NCI-H524 (cell line): Measurements from ENCODE around the gene TRAPPC4.
A peak's percentile ranks its signal among the peaks of the same experiment; 100 is the strongest.
"Not testable (repeated sequence)": the region's sequence is repeated elsewhere in the genome, so short reads cannot be mapped to it uniquely, and the experiment has no call there.

Source experiments
- DNase-seq, 2 experiments: peaks; one replicate each; lab custom pipeline; 2025; lab: John Stamatoyannopoulos, UW

The TRAPPC4 gene

GRCh38 chr11:119014209-119014924, 4.2 kb upstream of the TRAPPC4 start:
- DNase-seq, result no peak

- DNase-seq, result peak in 1 of 2 experiments; percentile 21
These were observed 3.4 kb upstream of the TRAPPC4 start for GRCh38 chr11:119015054-119015611.

GRCh38 chr11:119016216-119017009, 2.2 kb upstream of the TRAPPC4 start:
- DNase-seq, result no peak

GRCh38 chr11:119017377-119017776, 1.2 kb upstream of the TRAPPC4 start:
- DNase-seq, result not testable (repeated sequence)

- no peak for DNase-seq
These were observed 1.4 kb downstream of the TRAPPC4 start for GRCh38 chr11:119019996-119020395.

GRCh38 chr11:119021631-119022030, 3.1 kb downstream of the TRAPPC4 start:
- DNase-seq, result no peak

- no peak for DNase-seq
These were observed 5.2 kb downstream of the TRAPPC4 start for GRCh38 chr11:119023741-119024140.

- DNase-seq, result no peak
These were observed 6.0 kb downstream of the TRAPPC4 start for GRCh38 chr11:119024430-119025098.

GRCh38 chr11:119025099-119025473, 6.5 kb downstream of the TRAPPC4 start:
- DNase-seq, result no peak

- DNase-seq, result no peak
These were observed 7.0 kb downstream of the TRAPPC4 start for GRCh38 chr11:119025541-119025940.

GRCh38 chr11:119025978-119026766, 7.6 kb downstream of the TRAPPC4 start:
- DNase-seq, result no peak

- no peak for DNase-seq
These were observed 8.4 kb downstream of the TRAPPC4 start for GRCh38 chr11:119026970-119027369.

GRCh38 chr11:119027561-119028345, 9.2 kb downstream of the TRAPPC4 start:
- no peak for DNase-seq

- DNase-seq, result no peak
These were observed 9.9 kb downstream of the TRAPPC4 start for GRCh38 chr11:119028346-119029068.

GRCh38 chr11:119029069-119029339, 10.4 kb downstream of the TRAPPC4 start:
- DNase-seq, result no peak

GRCh38 chr11:119029340-119030028, 10.9 kb downstream of the TRAPPC4 start:
- DNase-seq, result no peak

- DNase-seq, result no peak
These were observed 11.4 kb downstream of the TRAPPC4 start for GRCh38 chr11:119030029-119030328.

- peak; percentile 92 to 96 for DNase-seq
These were observed 11.9 kb downstream of the TRAPPC4 start, which contains the start of gene SLC37A4 for GRCh38 chr11:119030329-119031047. Gene SLC37A4 (minus strand): TSS chr11:119030877.

- no peak for DNase-seq
These were observed 13.3 kb downstream of the TRAPPC4 start for GRCh38 chr11:119031912-119032280.
